Measurements from ENCODE around the gene ATP10A.

- no peak for TF ChIP-seq POLR2A (conservative IDR thresholded peaks at IDR 0.05)
- no peak for TF ChIP-seq CTCF (IDR thresholded peaks at IDR 0.05 in 2 of 3, conservative IDR thresholded peaks at IDR 0.05 in 1 of 3; ENCODE audit: insufficient read depth in 2 of 3, low read depth in 1 of 3, low read length in 3 of 3)
- TF ChIP-seq SIN3B (IDR thresholded peaks at IDR 0.05; ENCODE audit: low read depth), result no peak
- no peak for TF ChIP-seq MAFK (IDR thresholded peaks at IDR 0.05; ENCODE audit: low read length)
- TF ChIP-seq KDM4B (IDR thresholded peaks at IDR 0.05; ENCODE audit: borderline replicate concordance in 2 of 2, low read depth in 1 of 2), result no peak
- no peak for TF ChIP-seq ETV5 (CRISPR knock-in tag; IDR thresholded peaks at IDR 0.05; ENCODE audit: low read depth)
- TF ChIP-seq BRCA1 (IDR thresholded peaks at IDR 0.05), result no peak
- TF ChIP-seq BRCA1 (CRISPR knock-in tag; IDR thresholded peaks at IDR 0.05), result no peak
- TF ChIP-seq POLR2AphosphoS2 (IDR thresholded peaks at IDR 0.05; ENCODE audit: low read length), result no peak
- no peak for TF ChIP-seq KAT7 (CRISPR knock-in tag; IDR thresholded peaks at IDR 0.05; ENCODE audit: borderline replicate concordance)
- TF ChIP-seq, protein P1, sequence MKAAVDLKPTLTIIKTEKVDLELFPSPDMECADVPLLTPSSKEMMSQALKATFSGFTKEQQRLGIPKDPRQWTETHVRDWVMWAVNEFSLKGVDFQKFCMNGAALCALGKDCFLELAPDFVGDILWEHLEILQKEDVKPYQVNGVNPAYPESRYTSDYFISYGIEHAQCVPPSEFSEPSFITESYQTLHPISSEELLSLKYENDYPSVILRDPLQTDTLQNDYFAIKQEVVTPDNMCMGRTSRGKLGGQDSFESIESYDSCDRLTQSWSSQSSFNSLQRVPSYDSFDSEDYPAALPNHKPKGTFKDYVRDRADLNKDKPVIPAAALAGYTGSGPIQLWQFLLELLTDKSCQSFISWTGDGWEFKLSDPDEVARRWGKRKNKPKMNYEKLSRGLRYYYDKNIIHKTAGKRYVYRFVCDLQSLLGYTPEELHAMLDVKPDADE (conservative IDR thresholded peaks at IDR 0.05; ENCODE audit: control insufficient read depth, low read depth, low read length), result no peak
- no peak for TF ChIP-seq ATF7 (IDR thresholded peaks at IDR 0.05)
- TF ChIP-seq ZBTB11 (CRISPR knock-in tag; IDR thresholded peaks at IDR 0.05), result no peak
- TF ChIP-seq, protein P2, sequence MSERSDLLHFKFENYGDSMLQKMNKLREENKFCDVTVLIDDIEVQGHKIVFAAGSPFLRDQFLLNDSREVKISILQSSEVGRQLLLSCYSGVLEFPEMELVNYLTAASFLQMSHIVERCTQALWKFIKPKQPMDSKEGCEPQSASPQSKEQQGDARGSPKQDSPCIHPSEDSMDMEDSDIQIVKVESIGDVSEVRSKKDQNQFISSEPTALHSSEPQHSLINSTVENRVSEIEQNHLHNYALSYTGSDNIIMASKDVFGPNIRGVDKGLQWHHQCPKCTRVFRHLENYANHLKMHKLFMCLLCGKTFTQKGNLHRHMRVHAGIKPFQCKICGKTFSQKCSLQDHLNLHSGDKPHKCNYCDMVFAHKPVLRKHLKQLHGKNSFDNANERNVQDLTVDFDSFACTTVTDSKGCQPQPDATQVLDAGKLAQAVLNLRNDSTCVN (CRISPR knock-in tag; IDR thresholded peaks at IDR 0.05), result no peak
- TF ChIP-seq KLF13 (tag; IDR thresholded peaks at IDR 0.05; ENCODE audit: borderline replicate concordance, low read depth), result no peak
Measured at GRCh38 chr15:25670621-25671020, 192.5 kb downstream of the ATP10A start.
